Activated CD4-positive, alpha-beta T cell treated with anti-CD3 and anti-CD28 coated beads for 36 hours (primary cell): Measurements from ENCODE around the gene AGFG2. TPM values are rescaled to one million over a fixed set of nuclear protein-coding genes. Genes with fewer than 3 reads are reported as not detected.
A peak's percentile ranks its signal among the peaks of the same experiment; 100 is the strongest.
"Not testable (repeated sequence)": the region's sequence is repeated elsewhere in the genome, so short reads cannot be mapped to it uniquely, and the experiment has no call there.

Experiments
- ATAC-seq: fragments of 200-7000 bp; cut with Tn5 transposase; one replicate; pipeline ENCODE4 v1.10.0; 2021; ENCODE audit warnings: mild to moderate bottlenecking, moderate library complexity
- CTCF ChIA-PET: fragments of 350-600 bp; sonication (Branson Sonifier 250); formaldehyde crosslinking; loops from one replicate; lab custom pipeline; 2021; ENCODE audit warnings: antibody characterized with exemption; lab: Charles Lee
- POLR2A ChIA-PET: fragments of 350-600 bp; sonication (Branson Sonifier 250); formaldehyde crosslinking; loops from one replicate; lab custom pipeline; 2021; ENCODE audit warnings: antibody characterized with exemption, inconsistent platforms; lab: Charles Lee
- DNase-seq: peaks from one replicate; pipeline ENCODE4 v3.0.0-alpha.2; 2020
- H3K27ac Mint-ChIP-seq: one replicate; pipeline ENCODE4 v1.8.0; 2021; ENCODE audit warnings: mixed read lengths
- H3K27me3 Mint-ChIP-seq: one replicate; pipeline ENCODE4 v1.8.0; 2021; ENCODE audit warnings: mixed read lengths
- H3K36me3 Mint-ChIP-seq: one replicate; pipeline ENCODE4 v1.8.0; 2021; ENCODE audit warnings: low read depth, mixed read lengths
- H3K4me1 Mint-ChIP-seq: one replicate; pipeline ENCODE4 v1.8.0; 2021; ENCODE audit warnings: mixed read lengths
- H3K4me3 Mint-ChIP-seq: one replicate; pipeline ENCODE4 v1.8.0; 2021; ENCODE audit warnings: mild to moderate bottlenecking, moderate library complexity, mixed read lengths
- H3K9me3 Mint-ChIP-seq: one replicate; pipeline ENCODE4 v1.8.0; 2021; ENCODE audit warnings: low read depth, mixed read lengths
- intact Hi-C, 2 experiments: fragments of 100-400 bp; cut with DNase I in 1 of 2; cut with micrococcal nuclease in 1 of 2; formaldehyde crosslinking; loops; one replicate each; pipeline versions ENCODE4 v1.14.2 to v1.15.1; 2022 to 2024; cut with DNase I, micrococcal nuclease
- total RNA-seq, 2 experiments: library from RNA; stranded (reverse); gene quantifications; one replicate each; pipeline ENCODE4 v1.2.3, GENCODE V29; 2021

AGFG2 gene
- total RNA-seq, 2 experiments from 2014 or later = 49.3 to 49.4 TPM

DNA sequence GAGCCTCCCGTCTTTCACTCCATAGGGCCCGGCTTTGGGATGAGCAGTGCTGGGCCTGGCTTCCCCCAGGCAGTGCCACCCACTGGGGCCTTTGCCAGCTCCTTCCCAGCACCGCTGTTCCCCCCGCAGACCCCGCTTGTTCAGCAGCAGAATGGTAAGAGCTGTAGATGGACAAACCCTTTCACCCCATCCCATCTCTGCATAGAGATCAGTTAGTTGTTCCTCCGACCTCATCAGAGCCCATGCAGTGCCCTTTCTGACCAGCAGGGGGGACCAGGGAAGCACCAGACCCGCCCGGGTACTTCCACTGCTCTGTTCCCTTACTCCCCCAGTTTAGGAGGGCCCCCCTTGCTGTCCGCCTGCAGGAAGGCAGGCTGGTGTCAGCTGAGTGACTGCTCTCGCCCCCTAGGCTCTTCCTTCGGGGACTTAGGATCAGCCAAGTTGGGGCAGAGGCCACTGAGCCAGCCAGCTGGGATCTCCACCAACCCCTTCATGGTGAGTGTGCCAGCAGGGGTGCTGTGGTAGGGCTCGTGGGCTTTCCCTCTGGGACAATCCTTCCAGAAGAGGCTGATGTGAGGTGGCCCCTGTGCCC, 24.9 kb downstream of the AGFG2 start:
- CTCF ChIA-PET = interaction anchor here (0.5 to 3.4 kb wide), 22 partner anchors 9 to 1888 kb away, joined by 3 to 28 read pairs (median 4); partner anchors contain the start of genes FBXO24, LRCH4, POP7 and TSC22D4
- peak; percentile 91 for DNase-seq
- no peak overlapping the region for H3K4me3 Mint-ChIP-seq
- peaks cover 32% of the 10 kb centered on the region for H3K36me3 Mint-ChIP-seq
- H3K9me3 Mint-ChIP-seq = no peaks in the 10 kb centered on the region
- H3K27ac Mint-ChIP-seq = no peak overlapping the region
- H3K4me1 Mint-ChIP-seq = peaks cover 24% of the 10 kb centered on the region
- POLR2A ChIA-PET = interaction anchor here (0.7 kb wide), 1 partner anchor 22 kb away, joined by 3 read pairs; the partner anchor contains the start of gene FBXO24
- H3K27me3 Mint-ChIP-seq = no peaks in the 10 kb centered on the region
- intact Hi-C loops = loop anchor here (1.0 to 5.0 kb wide), 4 partner anchors 127 to 288 kb away; partner anchors contain the start of gene SLC12A9 (in 1 of the 2)
- ATAC-seq = peak; percentile 69

DNA sequence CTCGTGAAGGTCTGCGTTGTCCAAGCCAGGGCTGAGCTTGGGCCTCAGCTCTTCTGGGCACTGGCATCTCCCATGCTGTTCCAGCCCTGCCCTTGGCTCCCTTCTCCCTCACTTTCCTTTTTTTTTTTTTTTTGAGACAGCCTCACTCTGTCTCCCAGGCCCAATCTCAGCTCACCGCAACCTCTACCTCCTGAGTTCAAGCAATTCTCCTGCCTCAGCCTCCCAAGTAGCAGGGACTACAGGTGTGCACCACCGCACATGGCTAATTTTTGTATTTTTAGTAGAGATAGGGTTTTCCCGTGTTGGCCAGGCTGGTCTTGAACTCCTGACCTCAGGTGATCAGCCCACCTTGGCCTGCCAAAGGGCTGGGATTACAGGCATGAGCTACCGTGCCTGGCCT, 25.4 kb downstream of the AGFG2 start:
- intact Hi-C loops = loop anchor here (1.0 to 5.0 kb wide), 4 partner anchors 127 to 288 kb away; partner anchors contain the start of gene SLC12A9 (in 1 of the 2)
- CTCF ChIA-PET = interaction anchor here (0.6 to 3.4 kb wide), 18 partner anchors 10 to 1888 kb away, joined by 3 to 28 read pairs (median 5); partner anchors contain the start of genes FBXO24, LRCH4, POP7 and TSC22D4
- Mint-ChIP-seq H3K4me1 (peaks cover 24% of the 10 kb centered on the region), H3K36me3 (peaks cover 27% of the 10 kb centered on the region)
- not testable (repeated sequence) for ATAC-seq, H3K4me3 Mint-ChIP-seq, H3K9me3 Mint-ChIP-seq, H3K27me3 Mint-ChIP-seq, H3K27ac Mint-ChIP-seq, DNase-seq
- POLR2A ChIA-PET = interaction anchor here (0.7 kb wide), 1 partner anchor 22 kb away, joined by 3 read pairs; the partner anchor contains the start of gene FBXO24

DNA sequence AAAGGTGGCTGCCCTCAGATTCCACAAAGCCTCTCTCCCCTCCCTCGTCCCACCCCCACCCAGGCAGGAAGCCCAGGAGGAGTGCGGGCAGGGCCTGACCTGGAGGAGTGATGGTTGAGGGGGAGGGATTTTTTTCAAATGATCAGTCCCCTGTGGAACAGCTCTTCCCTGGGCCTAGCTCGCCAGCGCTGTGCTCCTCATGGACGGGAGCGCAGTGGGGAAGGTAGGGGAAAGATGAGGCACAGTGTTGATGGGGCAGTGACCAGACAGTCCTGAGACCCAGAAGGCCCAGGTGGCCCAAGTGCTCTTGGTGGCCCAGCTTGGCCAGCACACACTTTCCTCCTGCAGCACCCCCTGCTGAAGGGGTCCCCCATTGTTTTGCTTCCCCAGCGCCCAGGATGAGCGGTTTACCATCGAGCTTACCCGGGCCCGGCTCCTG, 26.1 kb downstream of the AGFG2 start:
- ChIA-PET POLR2A (no interaction called here), CTCF (interaction anchor here (0.6 to 3.4 kb wide), 11 partner anchors 10 to 160 kb away, joined by 3 to 28 read pairs (median 5); no protein-coding TSS in a partner anchor)
- H3K27me3 Mint-ChIP-seq = no peaks in the 10 kb centered on the region
- DNase-seq (no peak), ATAC-seq (no peak)
- H3K9me3 Mint-ChIP-seq = no peaks in the 10 kb centered on the region
- no peak overlapping the region for H3K27ac Mint-ChIP-seq
- intact Hi-C loops = no loop called here
- peaks cover 27% of the 10 kb centered on the region for H3K36me3 Mint-ChIP-seq
- H3K4me1 Mint-ChIP-seq = peaks cover 27% of the 10 kb centered on the region
- no peak overlapping the region for H3K4me3 Mint-ChIP-seq

DNA sequence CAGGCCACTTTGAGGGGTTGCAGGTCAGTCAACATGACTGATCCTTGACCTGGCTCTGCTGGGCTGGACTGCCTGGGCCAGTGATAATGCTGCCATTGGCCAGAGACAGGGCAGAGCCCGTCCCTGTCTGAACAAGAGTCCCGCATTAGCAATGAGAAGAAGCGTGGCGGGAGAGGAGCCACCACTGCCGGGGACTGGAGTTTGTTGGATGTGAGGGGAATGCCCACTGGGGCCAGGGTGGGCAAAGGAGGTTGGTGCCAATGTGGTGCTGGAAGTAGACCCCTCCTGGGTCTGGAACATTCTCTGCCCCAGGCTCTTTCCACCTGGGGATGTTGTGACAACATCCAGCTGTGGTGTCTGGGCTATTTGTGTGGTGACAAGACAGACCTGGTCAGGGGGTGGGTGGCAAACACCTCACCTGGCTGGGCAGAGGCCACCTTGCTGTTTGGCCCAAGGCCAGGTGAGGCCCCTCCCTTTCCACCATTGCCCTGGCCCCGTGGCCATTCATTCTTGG, 27.1 kb downstream of the AGFG2 start:
- POLR2A ChIA-PET = interaction anchor here (0.7 kb wide), 1 partner anchor 121 kb away, joined by 4 read pairs; no protein-coding TSS in a partner anchor
- intact Hi-C loops = no loop called here

DNA sequence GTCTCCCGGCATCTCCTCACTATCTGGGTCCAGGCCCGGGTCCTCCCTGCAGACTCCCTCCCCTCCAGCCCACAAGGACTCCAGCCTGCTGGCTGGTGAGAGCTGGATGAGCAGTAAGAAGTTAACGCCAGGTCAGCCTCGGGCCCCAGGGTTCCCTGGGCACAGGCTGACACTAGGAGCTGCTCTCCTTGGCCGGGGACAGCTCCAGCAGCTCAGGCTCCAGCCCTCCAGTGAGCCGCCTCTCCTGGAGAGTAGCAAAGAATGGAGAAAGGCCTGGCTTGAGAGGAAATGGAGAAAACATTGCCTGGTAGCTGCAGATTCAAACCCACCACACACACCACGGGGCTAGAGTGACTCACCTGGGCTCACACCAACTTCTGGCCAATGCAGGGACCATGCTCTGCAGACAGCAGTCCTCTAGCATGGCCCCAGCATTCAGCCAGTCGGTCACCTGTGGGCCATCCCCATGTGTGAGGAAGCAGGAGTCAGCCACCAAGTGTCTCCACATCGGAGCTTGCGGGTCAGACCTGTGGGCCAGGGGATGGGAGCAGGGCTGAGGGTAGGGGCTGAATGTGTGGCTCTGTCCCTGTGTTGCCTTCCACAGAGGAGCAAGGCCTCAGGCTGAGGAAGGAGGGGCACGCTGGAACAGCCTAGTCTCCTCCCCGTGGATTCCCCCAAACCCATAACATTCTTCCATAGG, 28.2 kb downstream of the AGFG2 start:
- Mint-ChIP-seq H3K9me3 (no peaks in the 10 kb centered on the region), H3K4me3 (no peak overlapping the region), H3K27ac (no peak overlapping the region), H3K36me3 (peaks cover 31% of the 10 kb centered on the region), H3K27me3 (no peaks in the 10 kb centered on the region), H3K4me1 (peaks cover 41% of the 10 kb centered on the region)
- ATAC-seq (no peak), DNase-seq (no peak)
- intact Hi-C loops = no loop called here
- CTCF ChIA-PET = interaction anchor here (1.1 to 1.3 kb wide), 2 partner anchors 19 to 70 kb away, joined by 3 to 7 read pairs; partner anchors contain the start of genes FBXO24 and LRCH4
- POLR2A ChIA-PET = interaction anchor here (0.5 kb wide), 1 partner anchor 19 kb away, joined by 3 read pairs; the partner anchor contains the start of gene FBXO24

More for the DNA sequence above, 27.1 kb downstream of the AGFG2 start:
- DNase-seq (no peak), ATAC-seq (no peak)
- Mint-ChIP-seq H3K36me3 (peaks cover 26% of the 10 kb centered on the region), H3K4me1 (peaks cover 33% of the 10 kb centered on the region), H3K27ac (no peak overlapping the region), H3K9me3 (no peaks in the 10 kb centered on the region), H3K27me3 (no peaks in the 10 kb centered on the region), H3K4me3 (no peak overlapping the region)
- CTCF ChIA-PET = interaction anchor here (0.7 to 3.4 kb wide), 6 partner anchors 17 to 126 kb away, joined by 3 to 28 read pairs (median 4); no protein-coding TSS in a partner anchor

DNA sequence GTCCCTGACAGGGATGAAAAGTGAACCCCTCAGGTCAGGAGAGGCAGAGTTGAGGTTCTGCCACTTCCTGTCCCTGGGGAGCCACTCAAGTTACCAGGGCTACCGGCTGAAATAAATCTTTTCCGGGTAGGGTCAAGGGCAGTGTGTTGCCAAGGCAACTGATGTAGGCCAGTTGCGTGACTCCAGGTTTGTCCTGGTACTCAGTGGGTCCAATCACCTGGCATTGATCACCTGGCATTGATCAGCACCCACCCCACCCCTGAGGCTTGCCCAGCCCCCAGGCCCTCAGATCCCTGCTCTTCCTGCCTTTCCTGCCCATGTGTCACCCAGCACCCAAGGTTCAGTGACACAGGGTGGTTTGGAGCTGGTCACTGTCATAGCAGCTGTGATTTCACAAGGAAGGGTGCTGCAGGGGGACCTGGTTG, 28.8 kb downstream of the AGFG2 start:
- Mint-ChIP-seq H3K27ac (peak overlapping the region; percentile 47), H3K4me3 (no peak overlapping the region), H3K36me3 (peaks cover 29% of the 10 kb centered on the region), H3K9me3 (no peaks in the 10 kb centered on the region), H3K4me1 (peaks cover 41% of the 10 kb centered on the region), H3K27me3 (no peaks in the 10 kb centered on the region)
- POLR2A ChIA-PET = no interaction called here
- CTCF ChIA-PET = interaction anchor here (1.3 to 1.5 kb wide), 2 partner anchors 8 to 19 kb away, joined by 5 to 7 read pairs; partner anchors contain the start of genes FBXO24 and LRCH4
- intact Hi-C loops = loop anchor here in 1 of 2 experiments (2.0 kb wide), 1 partner anchor 15 kb away; no protein-coding TSS in a partner anchor
- ATAC-seq (no peak), DNase-seq (no peak)

DNA sequence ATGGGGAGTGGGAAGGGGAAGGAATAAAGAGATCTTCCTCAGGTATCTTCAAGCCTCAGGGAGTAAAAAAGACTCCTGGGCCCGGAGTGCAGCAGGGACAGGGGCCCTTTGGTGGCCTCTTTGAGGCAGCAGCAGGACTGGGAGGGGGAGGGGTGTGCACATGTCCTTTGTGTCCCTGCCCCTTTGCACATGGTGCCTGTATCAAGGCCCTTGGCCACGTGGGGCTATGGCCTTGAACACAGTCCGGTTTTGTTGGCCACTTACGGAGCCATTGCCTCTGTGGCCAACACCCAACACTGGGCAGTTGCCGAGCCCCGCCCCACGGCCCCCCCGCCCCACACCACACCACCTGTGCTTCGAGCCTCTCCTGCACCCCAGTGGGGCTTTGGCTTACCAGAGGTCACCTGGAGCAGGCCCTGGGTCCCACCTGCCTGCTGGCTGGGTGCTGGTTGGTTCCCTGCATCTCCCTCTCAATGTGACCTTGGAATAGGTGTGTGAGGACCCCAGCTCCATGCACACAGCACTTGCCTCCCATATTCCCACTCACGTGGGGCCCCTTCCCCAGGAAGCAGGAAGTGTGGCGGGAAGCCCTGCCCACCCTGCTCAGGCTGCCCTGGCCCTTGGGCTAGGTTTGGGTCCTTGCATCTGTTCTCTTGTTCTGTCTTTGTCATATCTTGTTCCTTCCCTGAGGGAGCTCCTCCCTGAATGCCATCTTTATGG, 29.3 kb downstream of the AGFG2 start:
- Mint-ChIP-seq H3K9me3 (no peaks in the 10 kb centered on the region), H3K4me1 (peaks cover 41% of the 10 kb centered on the region), H3K36me3 (peaks cover 24% of the 10 kb centered on the region), H3K27me3 (no peaks in the 10 kb centered on the region), H3K27ac (peak overlapping the region; percentile 47), H3K4me3 (no peak overlapping the region)
- ChIA-PET CTCF (interaction anchor here (0.7 to 1.5 kb wide), 3 partner anchors 9 to 67 kb away, joined by 3 to 5 read pairs (median 4); no protein-coding TSS in a partner anchor), POLR2A (interaction anchor here (1.2 kb wide), 1 partner anchor 18 kb away, joined by 3 read pairs; the partner anchor contains the start of gene FBXO24)
- no peak for DNase-seq
- ATAC-seq = no peak
- intact Hi-C loops = loop anchor here in 1 of 2 experiments (2.0 kb wide), 1 partner anchor 14 kb away; no protein-coding TSS in a partner anchor

DNA sequence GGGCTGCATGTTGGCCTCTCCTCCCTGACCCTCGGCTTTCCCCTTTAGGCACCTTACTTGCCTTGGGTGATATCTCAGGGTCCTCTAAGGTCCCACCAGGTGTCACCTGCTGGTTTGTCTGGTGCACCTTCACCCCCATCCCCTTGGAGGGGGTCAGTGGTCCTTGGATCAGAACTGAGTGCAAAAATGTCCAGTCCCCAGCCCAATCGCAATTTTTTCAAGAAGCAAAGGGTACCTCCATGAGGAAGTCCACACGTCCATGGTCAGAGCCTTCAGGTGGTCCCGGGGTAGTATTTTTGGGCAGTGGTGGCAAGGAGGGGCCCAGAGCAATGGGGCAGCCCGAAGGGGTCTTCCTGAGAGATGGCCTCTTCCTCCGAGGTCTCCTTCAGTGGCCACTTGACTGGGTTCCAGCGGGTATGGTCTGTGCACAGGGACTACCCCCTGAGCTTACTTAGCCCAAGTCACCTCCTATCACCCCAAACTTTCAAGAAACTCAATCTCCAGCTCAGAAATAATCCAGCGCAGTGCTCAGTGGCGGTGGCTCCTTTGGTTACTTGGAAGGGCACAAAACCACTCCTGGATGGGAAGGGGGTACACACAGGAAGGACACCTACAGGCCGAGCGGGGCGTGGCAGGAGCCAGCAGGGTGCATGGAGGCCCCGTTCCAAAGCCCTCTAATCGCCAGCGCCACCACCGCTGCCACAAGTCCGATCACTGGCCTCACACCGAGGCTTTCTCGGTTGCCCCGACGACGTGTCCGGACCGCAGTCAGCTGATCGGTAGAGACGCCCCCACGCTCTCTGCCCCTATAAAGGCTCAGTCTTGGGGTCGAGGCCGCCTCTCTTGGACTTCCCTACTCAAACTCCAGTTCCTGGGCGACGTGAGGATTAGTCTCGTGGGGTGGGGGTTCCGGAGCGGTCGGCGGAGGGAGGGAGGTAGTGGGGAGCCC, 30.2 kb downstream of the AGFG2 start:
- H3K27me3 Mint-ChIP-seq = no peaks in the 10 kb centered on the region
- POLR2A ChIA-PET = interaction anchor here (1.2 kb wide), 1 partner anchor 17 kb away, joined by 3 read pairs; the partner anchor contains the start of gene FBXO24
- ATAC-seq = peak; percentile 45
- CTCF ChIA-PET = interaction anchor here (0.6 to 1.5 kb wide), 4 partner anchors 10 to 87 kb away, joined by 3 to 5 read pairs (median 4); no protein-coding TSS in a partner anchor
- H3K4me3 Mint-ChIP-seq = peak overlapping the region; percentile 2
- H3K4me1 Mint-ChIP-seq = peaks cover 36% of the 10 kb centered on the region
- peak; percentile 73 for DNase-seq
- H3K36me3 Mint-ChIP-seq = peaks cover 17% of the 10 kb centered on the region
- no peak overlapping the region for H3K27ac Mint-ChIP-seq
- H3K9me3 Mint-ChIP-seq = no peaks in the 10 kb centered on the region
- intact Hi-C loops = loop anchor here in 1 of 2 experiments (2.0 kb wide), 1 partner anchor 14 kb away; no protein-coding TSS in a partner anchor
